GM11168 (cell line): ENCODE data around the gene BCL7A.

ENCODE experiments used
- in situ Hi-C: fragments of 300-500 bp; cut with MboI; formaldehyde crosslinking; loops from one replicate; pipeline ENCODE4 v1.12.0; 2022; ENCODE audit warnings: low sequenced_read_pairs; ENCODE audit not compliant: unreplicated experiment

Gene BCL7A

DNA sequence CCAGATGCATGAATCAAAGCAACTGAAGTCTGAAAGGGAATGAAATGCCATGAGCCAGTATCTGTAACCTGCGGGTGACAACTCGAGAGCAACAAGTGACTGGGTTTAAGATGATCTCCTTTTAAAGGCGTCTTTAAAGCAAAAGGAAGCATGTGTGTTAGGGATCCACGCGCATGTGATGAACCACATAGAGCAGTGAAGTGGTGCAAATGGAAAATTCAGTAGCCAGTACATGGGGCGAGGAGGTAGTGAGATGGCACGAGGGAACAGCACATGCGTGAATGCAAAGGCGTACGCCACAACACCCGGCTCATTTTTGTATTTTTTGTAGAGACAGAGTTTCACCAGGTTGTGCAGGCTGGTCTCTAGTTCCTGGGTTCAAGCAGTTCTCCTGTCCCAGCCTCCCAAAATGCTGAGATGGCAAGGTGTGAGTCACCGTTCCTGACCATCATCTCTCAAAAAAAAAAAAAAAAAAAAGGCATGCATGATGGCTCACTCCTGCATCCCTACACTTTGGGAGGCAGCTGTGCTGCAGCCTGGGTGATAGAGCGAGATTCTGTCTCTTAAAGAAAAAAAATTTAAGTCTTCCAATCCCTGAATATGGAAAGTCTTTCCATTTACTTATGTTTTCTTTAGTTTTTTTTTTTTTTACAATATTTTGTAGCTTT, 24.6 kb upstream of the BCL7A start:
- in situ Hi-C loops = no loop called here

DNA sequence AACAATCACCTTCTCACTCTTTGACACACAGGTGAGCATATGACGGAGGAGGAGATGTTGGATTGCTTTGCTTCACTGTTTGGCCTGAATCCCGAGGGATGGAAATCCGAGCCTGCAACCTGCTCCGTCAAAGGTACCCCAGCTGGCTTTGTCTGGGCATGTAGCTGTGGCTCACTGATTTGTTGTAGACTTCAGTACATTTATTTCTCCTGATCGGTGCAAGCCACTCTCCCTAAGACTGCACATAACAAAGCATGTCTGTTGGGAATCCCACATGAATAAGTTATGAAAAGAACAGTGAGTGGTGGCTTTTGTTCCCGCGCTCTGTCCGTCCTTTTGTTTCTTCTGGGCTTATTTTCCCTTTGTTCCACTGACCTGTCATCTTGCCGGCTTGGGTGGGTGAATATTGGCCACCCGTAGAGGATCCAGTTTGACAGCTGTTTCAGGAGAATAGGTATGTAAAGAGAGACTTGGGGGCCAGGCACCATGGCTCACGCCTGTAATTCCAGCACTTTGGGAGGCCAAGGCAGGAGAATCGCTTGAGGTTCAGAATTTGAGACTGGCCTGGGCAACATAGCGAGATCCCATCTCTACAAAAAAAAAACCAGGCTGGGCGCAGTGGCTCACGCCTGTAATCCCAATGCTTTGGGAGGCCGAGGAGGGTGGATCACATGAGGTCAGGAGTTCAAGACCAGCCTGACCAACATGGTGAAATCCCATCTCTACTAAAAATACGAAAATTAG, 20.0 kb upstream of the BCL7A start:
- in situ Hi-C loops = no loop called here

- in situ Hi-C loops = no loop called here
Observed at GRCh38 chr12:122003651-122004611, 17.8 kb upstream of the BCL7A start.

DNA sequence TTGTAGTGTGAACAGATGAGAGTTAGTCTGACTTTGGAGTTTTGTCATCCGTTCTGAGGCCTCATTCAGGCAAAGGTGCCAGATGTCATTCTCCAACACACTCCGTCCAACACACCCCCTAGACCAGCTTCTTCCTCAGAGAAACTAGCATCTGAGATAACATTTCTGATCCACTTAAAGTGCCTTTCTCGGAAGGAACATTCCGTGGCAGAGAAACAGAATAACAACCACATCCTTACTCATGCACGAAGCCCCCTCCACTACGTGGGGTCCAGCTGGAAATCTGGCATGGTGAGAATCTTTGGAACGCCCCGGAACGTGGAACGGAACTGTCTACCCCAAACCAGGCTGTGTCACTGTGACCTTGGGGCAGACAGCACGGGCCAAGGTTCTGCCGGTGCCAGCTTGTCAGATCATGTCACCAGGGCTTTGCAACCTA, 17.0 kb upstream of the BCL7A start:
- in situ Hi-C loops = no loop called here

DNA sequence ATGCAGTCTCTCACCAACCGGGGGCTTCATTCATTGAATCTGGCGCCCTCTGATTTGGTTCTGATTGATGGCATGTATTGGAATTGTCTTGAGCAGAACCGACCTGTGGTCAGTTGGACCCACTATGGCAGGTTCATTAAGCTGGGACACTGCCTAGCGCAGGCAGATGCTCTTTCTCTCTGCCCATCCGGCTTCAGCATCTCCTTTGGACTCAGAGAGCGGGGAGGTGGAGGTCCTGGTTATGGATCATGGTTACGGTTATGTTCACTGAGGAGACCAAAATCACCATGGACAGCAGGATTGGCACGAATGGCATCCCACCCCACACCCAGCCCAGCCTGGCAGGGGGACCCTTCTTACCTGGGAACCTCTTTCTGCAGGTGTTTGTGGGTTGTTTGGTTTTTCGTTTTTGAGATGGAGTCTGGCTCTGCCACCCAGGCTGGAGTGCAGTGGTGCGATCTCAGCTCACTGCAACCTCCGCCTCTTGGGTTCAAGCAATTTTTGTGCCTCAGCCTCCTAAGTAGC, 16.4 kb upstream of the BCL7A start:
- in situ Hi-C loops = no loop called here

- in situ Hi-C loops = no loop called here
Observed at GRCh38 chr12:122006186-122006926, 15.3 kb upstream of the BCL7A start.

DNA sequence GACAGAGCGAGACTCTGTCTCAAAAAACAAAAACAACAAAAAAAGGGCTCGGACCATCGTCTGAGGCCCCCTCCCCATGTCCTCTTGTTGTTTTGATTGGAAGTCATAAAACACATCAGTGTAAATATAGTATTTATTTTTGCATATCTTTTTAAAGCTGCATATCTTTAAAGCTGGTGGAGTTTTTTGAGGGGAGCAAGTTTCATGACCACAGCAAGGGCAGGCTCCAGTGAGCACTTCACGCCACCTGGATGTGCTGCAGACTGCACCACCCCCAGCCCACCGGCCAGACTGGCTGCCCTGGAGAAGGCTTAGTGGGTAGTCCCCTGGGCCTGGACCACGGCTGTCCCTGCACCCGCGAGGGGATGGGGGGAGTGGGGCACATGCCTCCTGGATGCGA, 11.9 kb upstream of the BCL7A start:
- in situ Hi-C loops = no loop called here

DNA sequence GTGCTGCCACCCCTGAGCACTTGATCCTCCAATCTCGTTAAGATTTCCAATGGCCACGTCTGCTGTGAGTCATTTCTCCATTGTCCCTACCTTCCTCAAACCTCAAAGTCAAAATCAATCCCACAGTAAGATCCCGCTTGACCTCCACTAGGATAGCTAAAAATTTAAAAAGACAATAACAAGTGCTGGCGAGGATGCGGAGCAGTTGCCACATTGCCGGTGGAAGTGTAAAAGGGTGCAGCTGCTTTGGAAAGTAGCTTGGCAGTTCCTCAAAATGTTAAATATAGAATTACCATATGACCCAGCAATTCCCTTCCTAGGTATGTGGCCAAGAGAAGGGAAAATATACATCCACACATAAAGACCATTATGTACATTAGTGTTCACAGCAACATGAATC, 9.5 kb upstream of the BCL7A start:
- in situ Hi-C loops = no loop called here

DNA sequence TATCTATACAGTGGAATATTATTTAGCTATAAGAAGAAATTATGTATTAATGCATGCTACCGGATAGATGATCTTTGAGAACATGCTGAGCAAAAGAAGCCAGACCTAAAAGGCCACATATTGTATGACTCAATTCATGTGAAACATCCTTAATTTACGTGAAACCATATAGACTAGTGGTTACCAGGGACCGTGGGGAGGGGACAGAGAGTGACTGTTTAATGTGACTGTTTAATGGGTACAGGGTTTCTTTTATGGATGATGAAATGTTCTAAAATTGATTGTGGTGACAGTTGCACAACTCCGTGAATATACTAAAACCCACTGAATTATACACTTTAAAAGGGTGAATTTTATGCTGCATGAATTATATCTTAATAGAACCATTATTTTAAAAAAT, 8.5 kb upstream of the BCL7A start:
- in situ Hi-C loops = no loop called here

DNA sequence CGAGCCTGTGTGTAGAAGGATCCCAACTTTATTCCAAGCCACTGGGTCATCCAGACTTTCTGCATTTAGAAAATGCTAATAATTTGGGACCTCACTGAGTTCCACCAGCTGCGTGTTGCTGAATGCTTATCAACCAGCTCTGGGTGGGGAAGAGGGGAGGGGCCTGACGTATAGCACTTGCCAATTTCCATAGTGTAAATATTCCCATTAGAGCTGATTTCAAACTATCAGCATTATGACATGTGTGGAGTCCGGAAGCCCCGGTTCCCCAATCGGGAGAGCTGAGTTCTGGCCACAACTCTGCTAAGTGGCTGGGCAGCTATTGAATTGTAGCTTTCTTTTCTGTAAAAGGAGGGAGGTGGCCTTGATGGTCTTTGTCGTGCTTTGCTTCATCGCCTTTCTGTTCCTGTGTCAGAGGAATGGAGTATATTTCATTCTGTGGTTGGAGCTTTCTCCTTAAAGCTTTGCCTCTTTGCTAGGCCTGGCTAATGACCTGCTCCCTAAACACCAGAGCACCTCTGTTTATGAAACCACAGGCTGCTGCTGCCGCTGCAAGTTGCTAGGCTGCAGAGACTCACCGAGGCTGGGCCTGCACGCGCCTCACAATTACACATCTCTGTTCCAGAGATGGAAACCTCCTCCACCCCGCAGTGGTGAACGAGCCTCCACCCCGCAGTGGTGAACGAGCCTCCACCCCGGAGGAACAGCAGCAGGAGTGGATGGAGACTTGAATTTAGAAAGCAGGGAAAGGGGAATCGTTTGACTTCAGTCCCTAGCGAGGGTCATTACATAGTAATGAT, 7.7 kb upstream of the BCL7A start:
- in situ Hi-C loops = no loop called here

DNA sequence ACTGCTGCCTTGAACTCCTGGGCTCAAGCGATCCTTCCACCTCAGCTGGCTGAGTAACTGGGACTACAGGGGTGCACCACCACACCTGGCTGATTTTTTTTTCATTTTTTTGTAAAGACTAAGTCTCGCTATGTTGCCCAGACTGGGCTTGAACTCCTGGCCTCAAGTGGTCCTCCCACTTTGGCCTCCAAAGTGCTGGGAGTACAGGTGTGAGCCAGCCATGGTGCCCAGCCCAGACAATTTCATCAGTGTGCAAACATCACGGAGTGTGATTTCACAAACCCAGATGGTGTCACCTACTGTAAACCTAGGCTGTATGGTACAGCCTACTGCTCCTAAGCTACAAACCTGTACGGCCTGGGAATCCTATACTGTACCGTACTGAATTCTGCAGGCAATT, 6.9 kb upstream of the BCL7A start:
- in situ Hi-C loops = no loop called here

DNA sequence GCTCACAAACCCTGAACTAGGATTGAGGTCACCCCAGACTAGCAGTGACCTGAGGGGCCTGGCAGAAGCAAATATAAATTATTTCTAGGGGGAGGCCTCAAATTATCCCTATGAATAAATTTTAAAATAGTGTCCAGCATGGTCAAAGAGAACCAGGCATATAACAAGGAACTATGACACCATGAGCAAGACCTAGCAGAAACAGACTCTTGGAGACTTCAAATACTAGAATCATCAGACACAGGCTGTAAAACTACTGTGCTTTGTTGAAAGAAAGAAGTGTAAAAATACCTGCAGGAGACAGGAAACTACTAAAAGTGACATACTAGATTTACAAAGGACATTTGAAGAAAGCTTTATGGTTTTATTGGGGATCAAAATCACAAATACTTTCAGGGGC, 3.2 kb upstream of the BCL7A start:
- in situ Hi-C loops = no loop called here

DNA sequence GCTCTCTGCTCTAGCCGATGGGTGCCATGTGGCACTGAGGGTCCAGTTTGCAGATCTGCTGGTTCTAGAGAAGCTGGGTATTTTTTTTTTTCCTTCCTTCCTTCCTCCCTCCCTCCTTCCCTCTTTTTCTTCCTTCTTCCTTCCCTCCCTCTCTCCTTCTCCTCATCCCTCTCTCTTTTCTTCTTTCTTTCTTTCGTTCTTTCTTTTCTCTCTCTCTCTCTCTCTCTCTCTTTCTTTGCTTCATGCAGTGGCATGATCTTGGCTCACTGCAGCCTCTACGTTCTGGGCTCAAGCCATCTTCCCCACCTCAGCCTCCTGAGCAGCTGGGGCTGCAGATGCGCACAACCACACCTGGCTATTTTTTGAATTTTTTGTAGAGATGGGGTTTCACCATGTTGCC, 2.7 kb upstream of the BCL7A start:
- in situ Hi-C loops = no loop called here

DNA sequence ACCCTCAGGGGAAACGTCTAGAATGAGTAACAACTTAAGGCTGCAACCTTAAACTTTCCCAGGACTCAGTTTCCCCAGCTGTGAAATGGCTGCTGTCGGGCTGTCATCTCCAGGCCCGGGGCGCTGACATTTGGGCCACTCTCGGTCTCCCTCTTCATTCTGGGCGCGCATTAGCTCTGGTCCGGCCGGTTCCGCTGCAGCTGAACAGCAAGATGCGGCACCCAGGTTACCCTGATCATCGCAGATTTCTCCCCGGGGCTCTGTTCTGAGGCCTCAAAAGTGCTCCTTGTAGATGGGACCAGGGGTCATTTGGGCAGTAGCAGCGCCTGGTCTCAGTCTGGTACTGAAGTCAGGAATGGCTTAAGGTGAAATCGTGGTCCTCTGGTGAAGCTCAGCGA, 890 bp upstream of the BCL7A start:
- in situ Hi-C loops = no loop called here

DNA sequence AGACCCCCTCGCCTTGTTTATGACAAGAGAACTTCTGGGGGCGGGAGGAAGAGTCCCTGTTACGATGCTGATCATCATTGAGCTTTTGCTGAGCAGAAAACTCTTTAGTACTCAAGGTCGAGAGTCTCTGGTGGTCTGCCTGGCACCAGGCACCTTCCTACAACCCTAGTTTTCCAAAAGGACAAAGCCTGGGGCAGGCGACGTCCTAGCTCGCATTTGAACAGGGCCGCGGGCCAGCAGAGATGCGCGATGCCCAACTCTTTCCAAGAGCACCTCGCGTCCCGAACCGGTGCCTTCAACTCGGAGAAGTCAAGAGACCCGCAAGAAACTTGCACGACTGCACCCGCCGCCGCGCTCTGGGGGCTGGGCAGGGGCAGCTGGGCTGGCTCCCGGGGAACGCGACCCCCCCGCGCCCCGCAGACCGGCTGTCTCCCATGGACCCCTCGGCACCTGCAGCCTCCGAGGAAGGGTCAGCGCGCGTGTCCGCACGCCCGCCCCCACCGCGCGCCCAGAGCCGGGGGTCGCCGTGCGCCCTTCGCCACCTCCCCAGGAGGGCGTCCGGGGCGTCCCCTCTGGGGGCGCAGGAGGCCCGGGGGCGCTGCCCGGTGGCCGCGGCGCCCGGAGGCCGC, 377 bp upstream of the BCL7A start:
- in situ Hi-C loops = no loop called here

DNA sequence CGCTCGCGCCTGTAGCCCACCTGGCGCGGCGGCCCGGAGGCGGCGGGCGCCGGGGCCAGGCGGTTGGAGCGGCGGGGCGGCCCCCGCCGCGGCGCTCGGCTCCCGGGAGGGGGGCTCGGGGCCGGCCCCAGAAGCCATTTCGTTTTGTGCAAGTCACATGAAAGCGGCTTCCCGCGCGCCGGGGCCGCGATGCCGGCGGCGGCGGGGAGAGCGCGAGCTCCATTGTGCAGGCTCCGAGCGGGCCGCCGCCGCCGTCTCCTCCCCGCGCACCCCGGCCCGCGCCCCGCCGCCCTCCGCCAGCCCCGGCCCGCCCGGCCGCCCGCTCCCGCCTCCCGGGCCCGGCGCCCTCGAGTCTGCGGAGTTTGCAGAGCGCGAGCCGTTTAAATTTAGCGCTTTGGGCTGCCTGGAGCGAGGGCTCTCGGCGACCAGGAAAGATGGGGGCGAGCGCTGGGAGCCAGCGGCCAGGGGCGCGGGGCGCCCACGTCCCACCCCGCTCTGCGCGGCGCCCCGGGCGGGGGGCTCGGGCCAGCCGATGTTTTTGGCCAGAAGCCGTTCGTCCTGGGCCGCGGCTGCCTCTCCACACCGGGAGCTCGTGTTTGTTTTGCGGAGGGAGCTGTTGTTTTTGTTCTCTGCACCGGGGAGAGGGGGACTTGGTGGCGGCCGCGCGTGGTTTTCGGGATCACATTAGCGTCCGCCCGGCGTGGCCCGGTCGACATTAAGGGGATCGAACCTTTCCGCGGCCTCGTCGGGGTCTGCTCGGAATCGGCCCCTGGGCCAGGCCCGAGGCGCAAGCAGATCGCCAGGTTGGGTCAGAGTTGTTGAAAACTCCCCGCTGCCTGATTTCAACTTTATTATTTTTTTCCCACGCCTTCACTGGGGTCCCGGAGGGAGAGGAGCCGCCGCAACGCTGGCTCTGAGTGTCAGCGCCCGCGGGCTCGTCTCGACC, 982 bp downstream of the BCL7A start:
- in situ Hi-C loops = no loop called here

GRCh38 chr12:122023339-122024131, 1.9 kb downstream of the BCL7A start:
- in situ Hi-C loops = no loop called here
